Right cardiac atrium (tissue), 5 donors: ENCODE data around the gene STPG4. TPM values are rescaled to one million over a fixed set of nuclear protein-coding genes. Genes with fewer than 3 reads are reported as not detected.
A peak's percentile ranks its signal among the peaks of the same experiment; 100 is the strongest.

Experiments
- ATAC-seq, 2 donors: fragments of 200-7000 bp; cut with Tn5 transposase; one replicate each; pipeline versions ENCODE4 v1.8.0 to v1.9.1; 2020; ENCODE audit warnings: moderate library complexity in 2 of 2, mild to moderate bottlenecking in 1 of 2
- DNase-seq, 3 donors: peaks; one replicate each; pipeline ENCODE4 v3.0.0-alpha.2; 2020
- H3K27ac ChIP-seq: one replicate; pipeline ENCODE4 v1.5.1; 2013; ENCODE audit warnings: mild to moderate bottlenecking, low read length, control low read depth, moderate library complexity
- H3K27me3 ChIP-seq: one replicate; pipeline ENCODE4 v1.6.1; 2013; ENCODE audit not compliant: control insufficient read depth, insufficient read depth
- H3K4me1 ChIP-seq: one replicate; pipeline ENCODE4 v1.6.1; 2013; ENCODE audit warnings: low read length; ENCODE audit not compliant: control insufficient read depth, insufficient read depth
- H3K4me3 ChIP-seq: one replicate; pipeline ENCODE4 v1.5.1; 2013; ENCODE audit warnings: low read length, control low read depth
- H3K9me3 ChIP-seq: one replicate; pipeline ENCODE4 v1.6.1; 2013; ENCODE audit warnings: low read length; ENCODE audit not compliant: control insufficient read depth
- WGBS: extraction: QIAGEN DNeasy Blood & Tissue Kit; methylation state at CpG from one replicate; pipeline ENCODE4 v1.1.7; 2013; 5-methylcytosine and 5-hydroxymethylcytosine counted together
- intact Hi-C, 4 donors: fragments of 100-400 bp; cut with DNase I; formaldehyde crosslinking; loops; one replicate each; pipeline versions ENCODE4 v1.11.0 to v1.14.0; 2022 to 2023
- polyA plus RNA-seq: library from polyadenylated mRNA; stranded (reverse); fragments of 200-250 nt; gene quantifications from one replicate; pipeline ENCODE4 v1.2.3, GENCODE V29; 2013
- total RNA-seq, 4 donors: library from RNA; stranded (reverse); fragmentation: NEBNext Ultra II Directional; extraction: Animal tissue kit (Norgen Biotek cat#: 25700); gene quantifications; one replicate each; pipeline ENCODE4 v1.2.1, GENCODE V29; 2021
- donor health status: healthy with polysubstance abuse.
- donor health status: DM: no; HTN: yes; CAD: no.
- donor health status: DM: no; HTN: no; CAD: no.
- donor health status: DM: no; HTN: yes; CAD: no; lungs with severe emphysema.
- donor health status: DM: yes; HTN: yes; CAD: no.

Gene STPG4
- total and polyA plus RNA-seq, 5 donors = 0.20 to 0.29 TPM; not detected in 3

GRCh38 chr2:47158576-47158975 lies 3.5 kb upstream of the STPG4 start:
- DNase-seq = no peak
- intact Hi-C loops = no loop called here
- Histone ChIP-seq H3K4me1 (no peaks in the 10 kb centered on the region), H3K9me3 (no peaks in the 10 kb centered on the region), H3K27me3 (no peaks in the 10 kb centered on the region), H3K4me3 (no peak overlapping the region), H3K27ac (no peak overlapping the region)
- 95% methylated on average over 2 of the region's 2 CpGs for WGBS
- ATAC-seq = no peak

DNA sequence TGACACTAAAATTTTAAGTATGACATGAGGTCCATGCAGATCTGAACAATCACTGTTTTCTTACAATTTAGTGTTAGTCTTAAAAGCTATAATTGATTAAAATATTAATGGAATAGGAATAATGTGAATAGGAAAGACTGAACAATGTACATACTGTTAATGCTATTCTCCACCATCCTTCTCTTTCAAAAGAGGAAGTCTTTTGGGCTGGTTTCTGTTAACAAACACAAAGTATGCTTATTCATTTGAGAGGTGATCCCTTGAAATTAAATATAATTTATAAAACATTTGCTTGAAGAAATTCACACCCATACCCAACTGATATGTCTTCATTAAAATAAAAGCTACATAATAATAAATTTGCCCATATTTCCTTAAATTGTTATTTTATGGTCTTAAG lies 2.3 kb downstream of the STPG4 start:
- H3K27me3 ChIP-seq = no peaks in the 10 kb centered on the region
- no peak for DNase-seq
- intact Hi-C loops = no loop called here
- no peak overlapping the region for H3K27ac ChIP-seq
- H3K4me3 ChIP-seq = no peak overlapping the region
- ATAC-seq = no peak
- H3K4me1 ChIP-seq = no peaks in the 10 kb centered on the region
- no peaks in the 10 kb centered on the region for H3K9me3 ChIP-seq

- peak; percentile 59 to 74 for ATAC-seq
- H3K27me3 ChIP-seq = no peaks in the 10 kb centered on the region
Measured at GRCh38 chr2:47150175-47150574, 4.9 kb downstream of the STPG4 start.

GRCh38 chr2:47147021-47147420 lies 8.1 kb downstream of the STPG4 start:
- DNase-seq (no peak), ATAC-seq (no peak)
- Histone ChIP-seq H3K4me3 (no peak overlapping the region), H3K27ac (no peak overlapping the region), H3K4me1 (no peaks in the 10 kb centered on the region), H3K27me3 (no peaks in the 10 kb centered on the region), H3K9me3 (no peaks in the 10 kb centered on the region)
- WGBS = 91% methylated on average over 3 of the region's 3 CpGs
- intact Hi-C loops = no loop called here

More at GRCh38 chr2:47150175-47150574, 4.9 kb downstream of the STPG4 start:
- Histone ChIP-seq H3K27ac (no peak overlapping the region), H3K4me3 (no peak overlapping the region), H3K4me1 (no peaks in the 10 kb centered on the region), H3K9me3 (no peaks in the 10 kb centered on the region)
- WGBS = 81% methylated on average over 3 of the region's 3 CpGs
- intact Hi-C loops = no loop called here
- no peak for DNase-seq

DNA sequence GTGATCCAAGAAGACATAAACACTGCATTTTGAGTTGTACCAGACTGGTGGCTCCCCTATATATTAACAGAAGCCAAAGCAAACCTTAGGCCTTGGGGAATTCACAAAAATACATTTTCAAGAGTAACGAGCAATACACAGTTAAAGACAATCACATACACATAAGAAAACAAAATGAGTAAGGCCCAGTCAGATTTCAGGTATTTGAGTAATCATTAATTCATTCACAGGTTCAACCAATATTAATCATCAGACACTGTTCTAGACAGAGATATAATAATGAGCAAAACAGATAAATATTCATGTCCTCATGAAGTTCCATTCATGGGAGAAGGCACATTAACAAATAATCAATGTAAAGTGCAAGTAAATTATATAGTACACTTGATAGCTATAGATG lies 9.6 kb downstream of the STPG4 start:
- no peaks in the 10 kb centered on the region for H3K4me1 ChIP-seq
- ATAC-seq (no peak), DNase-seq (no peak)
- 92% methylated on average over 1 of the region's 1 CpG for WGBS
- intact Hi-C loops = no loop called here
- no peaks in the 10 kb centered on the region for H3K27me3 ChIP-seq
- H3K27ac ChIP-seq = no peak overlapping the region
- no peaks in the 10 kb centered on the region for H3K9me3 ChIP-seq
- no peak overlapping the region for H3K4me3 ChIP-seq

DNA sequence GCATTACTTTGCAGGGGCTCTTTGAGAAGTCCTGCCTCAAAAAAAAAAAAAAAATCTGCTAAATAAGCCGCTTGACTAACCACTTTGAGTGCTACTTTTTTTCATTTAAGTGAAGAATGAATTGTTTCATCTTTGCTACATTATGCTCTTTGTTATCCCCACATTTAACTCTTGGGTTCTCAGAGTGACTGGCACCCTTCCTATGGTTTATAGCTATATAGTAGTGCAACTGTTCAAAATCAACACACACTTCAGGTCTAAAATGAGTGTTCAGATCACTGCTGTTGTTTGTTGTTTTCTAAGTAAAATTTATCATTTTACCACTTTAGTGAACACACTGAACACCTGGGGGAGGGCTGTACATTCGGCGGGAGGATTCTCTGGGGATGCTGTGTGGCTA lies 13.6 kb downstream of the STPG4 start:
- no peaks in the 10 kb centered on the region for H3K4me1 ChIP-seq
- intact Hi-C loops = no loop called here
- 96% methylated on average over 3 of the region's 3 CpGs for WGBS
- ATAC-seq = no peak
- H3K4me3 ChIP-seq = no peak overlapping the region
- H3K27ac ChIP-seq = no peak overlapping the region
- no peaks in the 10 kb centered on the region for H3K9me3 ChIP-seq
- no peaks in the 10 kb centered on the region for H3K27me3 ChIP-seq
- no peak for DNase-seq

GRCh38 chr2:47134386-47135090 lies 20.6 kb downstream of the STPG4 start:
- Histone ChIP-seq H3K4me1 (no peaks in the 10 kb centered on the region), H3K9me3 (no peaks in the 10 kb centered on the region), H3K27ac (no peak overlapping the region), H3K4me3 (no peak overlapping the region), H3K27me3 (no peaks in the 10 kb centered on the region)
- 73% methylated on average over 3 of the region's 3 CpGs for WGBS
- intact Hi-C loops = no loop called here
- no peak for ATAC-seq
- no peak for DNase-seq

DNA sequence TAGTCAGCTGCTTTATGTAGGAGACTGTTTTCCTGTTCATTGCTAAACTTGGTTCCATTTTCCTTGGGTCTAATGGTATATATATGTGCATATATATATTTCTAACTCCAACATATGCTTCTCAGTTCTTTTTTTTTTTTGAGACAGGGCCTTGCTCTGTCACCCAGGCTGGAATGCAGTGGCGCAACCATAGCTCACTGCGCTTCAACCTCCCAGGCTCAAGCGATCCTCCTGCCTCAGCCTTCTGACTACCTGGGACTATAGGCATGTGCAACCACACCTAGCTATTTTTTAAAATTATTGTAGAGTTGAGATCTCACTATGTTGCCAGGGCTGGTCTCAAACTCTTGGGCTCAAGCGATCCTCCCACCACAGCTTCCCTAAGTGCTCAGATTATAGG lies 22.1 kb downstream of the STPG4 start:
- no peak overlapping the region for H3K27ac ChIP-seq
- DNase-seq (no peak), ATAC-seq (no peak)
- no peak overlapping the region for H3K4me3 ChIP-seq
- peaks cover under 1% of the 10 kb centered on the region for H3K9me3 ChIP-seq
- no peaks in the 10 kb centered on the region for H3K4me1 ChIP-seq
- H3K27me3 ChIP-seq = no peaks in the 10 kb centered on the region
- 96% methylated on average over 4 of the region's 4 CpGs for WGBS
- intact Hi-C loops = no loop called here

DNA sequence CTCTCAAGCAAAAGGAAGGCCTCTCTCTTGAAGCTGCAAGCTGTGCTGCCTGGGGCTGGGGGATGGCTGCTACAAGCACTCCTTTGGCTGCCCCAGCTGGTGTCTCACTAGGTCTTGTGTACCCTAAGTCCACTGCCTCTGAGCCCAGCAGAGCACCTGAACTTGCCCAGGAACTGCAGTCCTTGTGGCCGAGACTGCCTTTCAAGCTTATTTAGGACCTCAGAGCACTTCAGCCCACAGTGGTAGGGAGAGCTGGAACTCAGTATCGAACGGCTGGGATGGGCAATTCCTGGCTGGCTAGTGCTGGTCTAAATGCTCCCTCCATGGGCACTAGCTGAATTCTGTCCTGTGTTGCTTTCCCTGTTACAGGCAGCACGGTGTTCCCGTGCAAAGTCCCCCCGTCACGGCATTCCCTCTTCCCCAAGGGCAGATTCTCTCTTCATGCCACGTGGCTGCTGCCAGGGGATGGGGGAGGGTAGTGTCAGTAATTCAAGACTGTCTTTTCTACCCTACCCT lies 25.9 kb downstream of the STPG4 start:
- H3K27me3 ChIP-seq = no peaks in the 10 kb centered on the region
- H3K9me3 ChIP-seq = peaks cover 1% of the 10 kb centered on the region
- ATAC-seq (peak; percentile 31 to 55), DNase-seq (peak in 1 of 3 donors; percentile 52)
- 72% methylated on average over 8 of the region's 8 CpGs for WGBS
- H3K4me3 ChIP-seq = no peak overlapping the region
- intact Hi-C loops = no loop called here
- H3K27ac ChIP-seq = no peak overlapping the region
- H3K4me1 ChIP-seq = no peaks in the 10 kb centered on the region

DNA sequence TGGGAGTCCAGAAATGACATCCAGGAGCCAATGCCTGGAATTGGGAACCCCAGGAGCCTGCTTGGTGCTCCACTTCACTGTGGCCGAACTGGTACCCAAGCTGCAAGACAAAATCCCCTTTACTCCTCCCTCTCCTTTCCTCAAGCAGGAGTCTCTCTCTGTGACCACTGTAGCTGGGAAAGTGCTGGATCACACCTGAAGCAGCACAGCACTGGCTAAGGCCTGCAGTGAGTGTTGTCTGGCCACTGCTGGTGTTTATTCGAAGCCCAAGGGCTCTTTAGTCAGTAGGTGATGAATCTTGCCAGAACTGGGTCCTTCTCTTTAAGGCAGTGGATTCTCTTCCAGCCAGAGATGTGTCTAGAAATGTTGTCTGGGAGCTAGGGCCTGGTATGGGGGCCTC lies 26.4 kb downstream of the STPG4 start:
- no peak for ATAC-seq

GRCh38 chr2:47127862-47128543 lies 27.1 kb downstream of the STPG4 start:
- peaks cover 1% of the 10 kb centered on the region for H3K9me3 ChIP-seq
- H3K27me3 ChIP-seq = no peaks in the 10 kb centered on the region
- H3K4me1 ChIP-seq = no peaks in the 10 kb centered on the region
- no peak overlapping the region for H3K4me3 ChIP-seq
- 81% methylated on average over 7 of the region's 7 CpGs for WGBS
- intact Hi-C loops = no loop called here
- no peak overlapping the region for H3K27ac ChIP-seq
- ATAC-seq = peak in 1 of 2 donors; percentile 19
- no peak for DNase-seq

More for the DNA sequence above, 26.4 kb downstream of the STPG4 start:
- Histone ChIP-seq H3K4me1 (no peaks in the 10 kb centered on the region), H3K4me3 (no peak overlapping the region), H3K27me3 (no peaks in the 10 kb centered on the region), H3K27ac (no peak overlapping the region), H3K9me3 (peaks cover 1% of the 10 kb centered on the region)
- DNase-seq = no peak
- intact Hi-C loops = no loop called here
- 97% methylated on average over 2 of the region's 2 CpGs for WGBS
